Measurements from ENCODE around the gene C20orf141. TPM values are rescaled to one million over a fixed set of nuclear protein-coding genes. Genes with fewer than 3 reads are reported as not detected.

Gene C20orf141
- total RNA-seq, 2 experiments from 2014 or later, result not detected

GRCh38 chr20:2793471-2793870, 21.3 kb upstream of the C20orf141 start:
- Mint-ChIP-seq H3K36me3 (ENCODE audit: low read depth) (peaks cover 1% of the 10 kb centered on the region), H3K9me3 (no peaks in the 10 kb centered on the region), H3K4me3 (no peak overlapping the region), H3K4me1 (ENCODE audit: low read depth) (no peaks in the 10 kb centered on the region), H3K27me3 (peaks cover 17% of the 10 kb centered on the region), H3K27ac (no peak overlapping the region)
- ChIA-PET CTCF (interaction anchor here (1.6 kb wide), 1 partner anchor 18 kb away, joined by 3 read pairs; no protein-coding TSS in a partner anchor), POLR2A (interaction anchor here (0.7 to 1.1 kb wide), 2 partner anchors 10 to 231 kb away, joined by 3 read pairs; no protein-coding TSS in a partner anchor)
- no peak for TF ChIP-seq CTCF (IDR thresholded peaks at IDR 0.05)
- DNase-seq, result no peak
- intact Hi-C loops (cut with micrococcal nuclease), result no loop called here
- no peak for ATAC-seq

DNA sequence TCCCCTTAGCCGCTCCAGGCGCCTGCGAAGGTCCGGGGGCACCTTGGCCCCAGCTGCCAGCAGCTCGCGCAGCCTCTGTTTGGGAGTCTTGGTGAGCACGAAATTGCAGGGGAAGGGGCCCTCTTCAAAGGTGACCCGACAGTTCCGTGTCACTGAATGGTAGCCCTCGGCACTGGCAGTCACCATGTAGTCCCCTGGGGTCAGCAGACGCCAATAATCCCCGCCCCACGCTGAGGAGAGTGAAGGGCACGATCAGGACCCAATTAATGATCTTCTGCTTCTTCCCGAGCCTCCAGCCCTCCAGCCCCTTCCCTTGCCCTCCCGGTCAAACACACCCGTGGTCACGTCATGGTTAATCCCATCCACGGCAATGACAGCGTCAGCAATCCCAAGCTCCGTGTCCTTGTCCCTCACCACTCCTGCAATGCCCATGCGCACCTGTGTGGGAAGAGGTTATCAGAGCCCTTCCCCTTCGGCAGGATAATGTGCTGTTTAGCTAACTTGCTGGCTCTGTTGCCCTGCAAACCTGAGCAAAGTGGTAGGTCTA, 20.5 kb upstream of the C20orf141 start:
- no peak overlapping the region for H3K27ac Mint-ChIP-seq
- ChIA-PET POLR2A (no interaction called here), CTCF (interaction anchor here (1.6 to 1.9 kb wide), 3 partner anchors 19 to 107 kb away, joined by 3 to 6 read pairs (median 5); no protein-coding TSS in a partner anchor)
- intact Hi-C loops (cut with micrococcal nuclease), result no loop called here
- no peak for TF ChIP-seq CTCF (IDR thresholded peaks at IDR 0.05)
- no peak overlapping the region for H3K4me3 Mint-ChIP-seq
- DNase-seq (no peak), ATAC-seq (no peak)
- peaks cover 4% of the 10 kb centered on the region for H3K4me1 Mint-ChIP-seq (ENCODE audit: low read depth)
- peaks cover 21% of the 10 kb centered on the region for H3K27me3 Mint-ChIP-seq
- H3K36me3 Mint-ChIP-seq (ENCODE audit: low read depth), result peaks cover 1% of the 10 kb centered on the region
- H3K9me3 Mint-ChIP-seq, result no peaks in the 10 kb centered on the region

DNA sequence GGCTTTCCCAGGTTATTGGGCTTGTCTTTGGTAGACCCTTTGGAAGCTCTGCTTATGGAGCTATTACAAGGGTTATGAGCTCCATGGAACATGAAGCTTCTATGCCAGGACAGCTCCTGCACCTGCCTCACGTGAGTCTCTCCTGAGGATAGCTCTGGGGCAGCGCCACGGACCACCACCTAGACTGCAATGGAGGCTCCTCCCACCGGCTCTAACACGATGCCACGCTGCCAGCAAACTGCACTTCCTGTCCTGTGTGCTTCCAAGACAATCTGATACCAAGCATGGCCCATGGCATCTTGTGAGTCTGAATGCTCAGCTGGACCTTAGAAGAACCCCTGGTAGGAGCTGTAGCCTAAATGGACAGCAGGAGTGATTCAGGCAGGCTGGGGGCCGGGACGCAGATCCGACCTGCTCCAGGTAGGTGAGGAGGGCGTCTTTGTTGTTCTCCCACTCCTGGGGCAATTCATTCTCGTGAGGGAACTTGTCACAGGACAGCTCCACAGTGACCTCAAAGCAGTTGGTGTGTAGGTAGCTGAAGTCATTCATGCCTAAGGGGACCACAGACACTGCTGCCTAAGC, 19.8 kb upstream of the C20orf141 start:
- POLR2A ChIA-PET, result no interaction called here
- no peak overlapping the region for H3K4me3 Mint-ChIP-seq
- CTCF ChIA-PET, result interaction anchor here (1.6 to 1.9 kb wide), 2 partner anchors 42 to 107 kb away, joined by 5 to 6 read pairs; no protein-coding TSS in a partner anchor
- no peak overlapping the region for H3K27ac Mint-ChIP-seq
- H3K36me3 Mint-ChIP-seq (ENCODE audit: low read depth), result peaks cover 3% of the 10 kb centered on the region
- no peak for ATAC-seq
- intact Hi-C loops (cut with micrococcal nuclease), result no loop called here
- DNase-seq, result no peak
- TF ChIP-seq CTCF (IDR thresholded peaks at IDR 0.05), result no peak
- no peaks in the 10 kb centered on the region for H3K9me3 Mint-ChIP-seq
- peaks cover 24% of the 10 kb centered on the region for H3K27me3 Mint-ChIP-seq
- H3K4me1 Mint-ChIP-seq (ENCODE audit: low read depth), result peaks cover 11% of the 10 kb centered on the region

DNA sequence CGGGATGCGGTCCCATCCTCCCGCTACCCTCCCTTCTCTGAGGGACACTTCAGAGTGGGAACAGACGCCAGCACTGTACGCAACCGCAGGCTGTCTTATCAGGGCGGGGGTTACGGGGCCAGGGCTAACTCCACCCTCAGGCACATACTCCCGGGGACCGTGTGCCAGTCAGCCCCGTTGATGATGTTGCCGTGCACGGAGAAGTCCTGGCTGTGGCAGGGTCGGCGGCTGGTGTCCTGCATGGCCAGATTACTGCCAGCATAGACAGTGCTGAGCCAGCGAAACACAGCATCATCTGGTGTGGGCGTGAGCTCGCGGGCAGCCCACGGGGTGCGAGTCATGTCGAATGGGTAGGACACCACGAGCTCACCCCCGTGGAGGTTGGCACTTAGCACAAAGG, 19.3 kb upstream of the C20orf141 start:
- Mint-ChIP-seq H3K9me3 (no peaks in the 10 kb centered on the region), H3K27ac (no peak overlapping the region), H3K27me3 (peaks cover 25% of the 10 kb centered on the region), H3K4me1 (ENCODE audit: low read depth) (peaks cover 13% of the 10 kb centered on the region), H3K4me3 (no peak overlapping the region), H3K36me3 (ENCODE audit: low read depth) (peaks cover 5% of the 10 kb centered on the region)
- ATAC-seq (no peak), DNase-seq (no peak)
- intact Hi-C loops (cut with micrococcal nuclease), result no loop called here
- CTCF ChIA-PET, result interaction anchor here (1.6 to 1.9 kb wide), 2 partner anchors 43 to 108 kb away, joined by 5 to 6 read pairs; no protein-coding TSS in a partner anchor
- TF ChIP-seq CTCF (IDR thresholded peaks at IDR 0.05), result no peak
- POLR2A ChIA-PET, result no interaction called here

DNA sequence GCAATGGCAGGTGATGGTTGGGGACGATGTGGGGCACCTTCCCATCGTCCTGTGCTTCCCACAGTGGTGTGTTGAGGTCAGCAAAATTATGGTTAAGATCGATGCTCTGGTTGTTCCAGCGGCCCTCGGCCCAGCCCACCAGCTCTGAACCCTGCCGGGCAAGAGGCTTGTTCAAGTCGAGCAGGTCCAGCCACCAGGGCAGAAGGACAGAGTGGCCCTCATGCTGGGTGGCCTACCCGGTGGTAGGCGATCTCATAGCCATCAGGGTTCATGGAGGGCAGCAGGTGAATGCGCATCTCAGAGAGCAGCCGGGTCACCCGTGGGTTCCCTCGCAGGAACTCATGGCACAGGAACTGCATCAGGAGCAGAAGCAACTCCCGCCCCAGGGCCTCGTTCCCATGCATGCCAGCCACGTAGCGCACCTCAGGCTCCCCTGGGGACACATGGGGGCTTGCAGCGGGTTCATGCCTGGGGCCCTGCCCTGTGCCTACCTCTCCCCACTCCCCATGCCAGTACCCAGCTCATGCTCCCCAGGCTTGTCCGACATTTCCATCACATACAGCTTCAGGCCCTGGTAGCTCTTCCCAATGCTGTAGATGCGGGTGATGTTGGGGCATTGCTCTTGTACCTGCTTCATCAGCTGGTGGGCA, 18.7 kb upstream of the C20orf141 start:
- ATAC-seq (no peak), DNase-seq (no peak)
- Mint-ChIP-seq H3K27ac (no peak overlapping the region), H3K36me3 (ENCODE audit: low read depth) (peaks cover 5% of the 10 kb centered on the region), H3K27me3 (peaks cover 30% of the 10 kb centered on the region), H3K4me1 (ENCODE audit: low read depth) (peaks cover 18% of the 10 kb centered on the region), H3K9me3 (no peaks in the 10 kb centered on the region), H3K4me3 (no peak overlapping the region)
- TF ChIP-seq CTCF (IDR thresholded peaks at IDR 0.05), result no peak
- ChIA-PET CTCF (interaction anchor here (1.6 to 1.9 kb wide), 2 partner anchors 43 to 108 kb away, joined by 5 to 6 read pairs; no protein-coding TSS in a partner anchor), POLR2A (no interaction called here)
- intact Hi-C loops (cut with micrococcal nuclease), result no loop called here

All from activated CD8-positive, alpha-beta T cell treated with anti-CD3 and anti-CD28 coated beads for 36 hours (primary cell).